Uterus (tissue), 2 donors: Measurements from ENCODE around the gene FRZB.

Source experiments
- POLR2A ChIP-seq, 2 donors: fragments of 450-650 bp; IDR thresholded peaks; one replicate each; pipeline ENCODE4 v1.6.1; 2016; ENCODE audit warnings: antibody characterized with exemption in 2 of 2, mild to moderate bottlenecking in 1 of 2, moderate library complexity in 1 of 2
- TF ChIP-seq, protein P1 (sequence below), 4 experiments: fragments of 200-600 bp in 2 of 4; fragments of 450-650 bp in 2 of 4; sonication (generic) in 2 of 4; IDR thresholded peaks; one replicate each; pipeline ENCODE4 v1.5.1; 2016 to 2019; ENCODE audit warnings: antibody characterized with exemption in 4 of 4, mild to moderate bottlenecking in 2 of 4, moderate library complexity in 1 of 4

DNA sequence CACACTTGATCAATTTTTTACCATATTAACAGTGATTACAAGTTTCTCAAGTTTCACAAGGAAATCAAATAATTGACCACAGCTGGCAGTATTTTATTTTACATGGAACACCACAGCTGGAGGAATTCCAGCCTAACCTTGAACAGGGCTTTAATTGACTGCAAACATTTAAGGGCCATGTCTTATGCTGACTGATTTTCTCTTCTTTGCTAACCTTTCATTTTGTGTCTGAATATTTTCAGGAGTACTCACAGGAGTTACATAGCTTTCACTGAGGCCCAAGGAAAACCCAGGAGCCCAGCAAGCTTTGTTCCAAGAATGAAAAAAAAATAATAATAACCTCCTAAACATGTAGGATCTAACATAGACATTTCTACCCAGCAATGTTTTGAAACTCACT lies 49.6 kb downstream of the FRZB start:
- TF ChIP-seq, protein P1, sequence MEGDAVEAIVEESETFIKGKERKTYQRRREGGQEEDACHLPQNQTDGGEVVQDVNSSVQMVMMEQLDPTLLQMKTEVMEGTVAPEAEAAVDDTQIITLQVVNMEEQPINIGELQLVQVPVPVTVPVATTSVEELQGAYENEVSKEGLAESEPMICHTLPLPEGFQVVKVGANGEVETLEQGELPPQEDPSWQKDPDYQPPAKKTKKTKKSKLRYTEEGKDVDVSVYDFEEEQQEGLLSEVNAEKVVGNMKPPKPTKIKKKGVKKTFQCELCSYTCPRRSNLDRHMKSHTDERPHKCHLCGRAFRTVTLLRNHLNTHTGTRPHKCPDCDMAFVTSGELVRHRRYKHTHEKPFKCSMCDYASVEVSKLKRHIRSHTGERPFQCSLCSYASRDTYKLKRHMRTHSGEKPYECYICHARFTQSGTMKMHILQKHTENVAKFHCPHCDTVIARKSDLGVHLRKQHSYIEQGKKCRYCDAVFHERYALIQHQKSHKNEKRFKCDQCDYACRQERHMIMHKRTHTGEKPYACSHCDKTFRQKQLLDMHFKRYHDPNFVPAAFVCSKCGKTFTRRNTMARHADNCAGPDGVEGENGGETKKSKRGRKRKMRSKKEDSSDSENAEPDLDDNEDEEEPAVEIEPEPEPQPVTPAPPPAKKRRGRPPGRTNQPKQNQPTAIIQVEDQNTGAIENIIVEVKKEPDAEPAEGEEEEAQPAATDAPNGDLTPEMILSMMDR (IDR thresholded peaks at IDR 0.05) = no peak
- TF ChIP-seq POLR2A (IDR thresholded peaks at IDR 0.05) = no peak
